SK-N-SH treated with all-trans-retinoic acid at 6 μM for 48 hours (cell line): Measurements from ENCODE around the gene FAM184B.

ENCODE experiments used
- OSR1 ChIP-seq: fragments of 250-450 bp; sonication (Bioruptor Pico); IDR thresholded peaks from 2 replicates; pipeline ENCODE4 v1.8.0; 2022; ENCODE audit warnings: moderate library complexity, mild to moderate bottlenecking, inconsistent platforms
- RARB ChIP-seq: fragments of 250-450 bp; sonication (Bioruptor Pico); IDR thresholded peaks from 2 replicates; pipeline ENCODE4 v1.8.0; 2021; ENCODE audit warnings: mild to moderate bottlenecking, moderate library complexity
- ZFP3 ChIP-seq: fragments of 250-450 bp; sonication (Bioruptor Pico); IDR thresholded peaks from 2 replicates; pipeline ENCODE4 v1.5.0; 2020; ENCODE audit warnings: mild to moderate bottlenecking, moderate library complexity
- ZNF8 ChIP-seq: fragments of 450-650 bp; formaldehyde crosslinking; IDR thresholded peaks from 2 replicates; pipeline ENCODE4 v1.5.0; 2020; ENCODE audit warnings: mild to moderate bottlenecking, moderate library complexity

GRCh38 chr4:17702641-17703040 lies 78.8 kb downstream of the FAM184B start:
- TF ChIP-seq ZNF8 (CRISPR knock-in tag) (no peak), OSR1 (CRISPR knock-in tag) (no peak), ZFP3 (CRISPR knock-in tag) (no peak), RARB (CRISPR knock-in tag) (no peak)
